Endothelial cell of umbilical vein (primary cell): ENCODE measurements around the gene DMAC2L. TPM values are rescaled to one million over a fixed set of nuclear protein-coding genes. Genes with fewer than 3 reads are reported as not detected.

Experiments
- BruUV-seq: library from RNA; stranded (reverse); fragments of 400-500 nt; replicated peaks from 2 replicates; lab custom pipeline; 2021; lab: Mats Ljungman, UMichigan
- CTCF ChIA-PET: fragments of 300-600, 350-600 bp; sonication (Branson Sonifier 250); formaldehyde crosslinking; loops from one replicate; lab custom pipeline; 2021; ENCODE audit warnings: antibody characterized with exemption, inconsistent platforms; lab: Charles Lee
- POLR2A ChIA-PET: fragments of 300-600, 350-600 bp; sonication (Branson Sonifier 250); formaldehyde crosslinking; loops from one replicate; lab custom pipeline; 2021; ENCODE audit warnings: antibody characterized with exemption, inconsistent platforms; lab: Charles Lee
- DNase-seq: peaks from one replicate; pipeline ENCODE4 v3.0.0-alpha.2; 2011; ENCODE audit warnings: low read depth, low spot score
- FAIRE-seq: peaks from 2 replicates; lab custom pipeline; 2011; peaks lifted over from hg19 to GRCh38; lab: Jason Lieb, UNC
- H2AFZ ChIP-seq: 2 replicates; pipeline ENCODE4 v1.6.0; 2012; ENCODE audit warnings: low read depth, low read length, control low read depth, inconsistent platforms
- H3K27ac ChIP-seq: 2 replicates; pipeline ENCODE4 v1.5.1; 2011; ENCODE audit warnings: low read depth, mild to moderate bottlenecking, control low read depth, low read length, moderate library complexity; ENCODE audit not compliant: insufficient read depth
- H3K27me3 ChIP-seq, 2 experiments: 2 replicates each; pipeline versions ENCODE4 v1.6.0 to v1.6.1; 2011; ENCODE audit warnings: low read length in 2 of 2, mixed read lengths in 1 of 2; ENCODE audit not compliant: control insufficient read depth in 2 of 2, insufficient read depth in 2 of 2
- H3K36me3 ChIP-seq, 2 experiments: 2 replicates in 1 of 2; 3 replicates in 1 of 2; pipeline ENCODE4 v1.5.1; 2011; ENCODE audit warnings: low read length in 2 of 2, mild to moderate bottlenecking in 1 of 2, moderate library complexity in 1 of 2; ENCODE audit not compliant: control insufficient read depth in 2 of 2, insufficient read depth in 2 of 2; ENCODE audit errors: extremely low read depth in 1 of 2
- H3K4me1 ChIP-seq: 3 replicates; pipeline ENCODE4 v1.5.1; 2011; ENCODE audit warnings: mild to moderate bottlenecking, low read length; ENCODE audit not compliant: control insufficient read depth, insufficient read depth; ENCODE audit errors: extremely low read depth
- H3K4me2 ChIP-seq: 2 replicates; pipeline ENCODE4 v1.6.1; 2011; ENCODE audit warnings: low read length, control low read depth, mixed read lengths; ENCODE audit not compliant: insufficient read depth
- H3K4me3 ChIP-seq, 3 experiments: fragments of 200-600 bp in 1 of 3; sonication (generic), shearing (Covaris generic) in 1 of 3; replicated peaks in 1 of 3; 2 replicates each; pipeline ENCODE4 v1.5.1; 2011 to 2016; ENCODE audit warnings: control low read depth in 3 of 3, low read length in 3 of 3, mild to moderate bottlenecking in 2 of 3, inconsistent platforms in 1 of 3, low read depth in 1 of 3, moderate library complexity in 1 of 3; ENCODE audit not compliant: insufficient read depth in 1 of 3
- H3K79me2 ChIP-seq: 2 replicates; pipeline ENCODE4 v1.6.0; 2012; ENCODE audit warnings: low read length, inconsistent platforms; ENCODE audit not compliant: control insufficient read depth, insufficient read depth
- H3K9ac ChIP-seq: replicated peaks from 2 replicates; pipeline ENCODE3; 2011; ENCODE audit warnings: low read length, control low read depth; ENCODE audit not compliant: insufficient read depth; ENCODE audit errors: extremely low read depth
- H3K9me1 ChIP-seq: replicated peaks from 3 replicates; pipeline ENCODE4 v1.6.0; 2011; ENCODE audit warnings: mild to moderate bottlenecking, low read length; ENCODE audit not compliant: control insufficient read depth, insufficient read depth; ENCODE audit errors: extremely low read depth
- H3K9me3 ChIP-seq: replicated peaks from 2 replicates; pipeline ENCODE4 v1.5.1; 2012; ENCODE audit warnings: low read length, inconsistent platforms; ENCODE audit not compliant: control insufficient read depth, insufficient read depth
- H4K20me1 ChIP-seq: replicated peaks from 2 replicates; pipeline ENCODE3; 2011; ENCODE audit warnings: mild to moderate bottlenecking, low read length; ENCODE audit not compliant: control insufficient read depth, insufficient read depth; ENCODE audit errors: extremely low read depth
- CTCF ChIP-seq, 2 donors: IDR thresholded peaks; 1 replicate in 1 of 2; 2 replicates in 1 of 2; pipeline ENCODE4 v1.5.1; 2011; ENCODE audit warnings: low read length in 2 of 2, mild to moderate bottlenecking in 2 of 2, moderate library complexity in 2 of 2, control low read depth in 1 of 2, inconsistent platforms in 1 of 2, low read depth in 1 of 2; ENCODE audit not compliant: insufficient read depth in 1 of 2; ENCODE audit errors: extremely low read depth in 1 of 2
- EZH2 ChIP-seq: IDR thresholded peaks from 2 replicates; pipeline ENCODE4 v1.6.1; 2012; ENCODE audit warnings: borderline replicate concordance, low read depth, mild to moderate bottlenecking, moderate library complexity, low read length, inconsistent platforms; ENCODE audit not compliant: severe bottlenecking
- FOS ChIP-seq: IDR thresholded peaks from 2 replicates; pipeline ENCODE4 v1.6.1; 2011; ENCODE audit warnings: mild to moderate bottlenecking, low read length, moderate library complexity, borderline replicate concordance; ENCODE audit not compliant: insufficient read depth
- GATA2 ChIP-seq: IDR thresholded peaks from 2 replicates; pipeline ENCODE4 v1.7.0; 2011; ENCODE audit warnings: low read depth, mild to moderate bottlenecking, moderate library complexity, mixed read lengths, low read length; ENCODE audit not compliant: insufficient read length, insufficient read depth
- JUN ChIP-seq: IDR thresholded peaks from 2 replicates; pipeline ENCODE4 v1.6.1; 2011; ENCODE audit warnings: borderline replicate concordance, low read depth; ENCODE audit not compliant: insufficient read length, insufficient read depth
- MAX ChIP-seq: IDR thresholded peaks from 2 replicates; pipeline ENCODE4 v1.6.1; 2011; ENCODE audit not compliant: insufficient read depth, insufficient read length
- MYC ChIP-seq: IDR thresholded peaks from one replicate; pipeline ENCODE4 v1.6.1; 2011; ENCODE audit warnings: mild to moderate bottlenecking, low read depth, low read length
- POLR2A ChIP-seq: IDR thresholded peaks from 2 replicates; pipeline ENCODE4 v1.6.1; 2012; ENCODE audit warnings: low read depth, mild to moderate bottlenecking, control low read depth, low read length
- POLR2AphosphoS5 ChIP-seq: IDR thresholded peaks from 2 replicates; pipeline ENCODE4 v1.6.1; 2012; ENCODE audit warnings: low read depth, mild to moderate bottlenecking, control low read depth, low read length, moderate library complexity; ENCODE audit not compliant: insufficient read depth
- dilution Hi-C: fragments of 300-500 bp; cut with MboI; formaldehyde crosslinking; loops from one replicate; pipeline ENCODE4 v1.15.0; 2019; ENCODE audit warnings: low sequenced_read_pairs; ENCODE audit not compliant: extremely low pct_ligation_motif_present
- intact Hi-C: fragments of 100-400 bp; cut with micrococcal nuclease; formaldehyde crosslinking; loops from one replicate; pipeline ENCODE4 v1.10.0; 2022
- polyA plus RNA-seq, 4 experiments: library from polyadenylated mRNA; depleted of rRNA in 3 of 4; stranded (reverse) in 3 of 4; unstranded in 1 of 4; fragments of >200 nt; gene quantifications; 2 replicates each; pipeline versions ENCODE4 v1.2.1 to v1.2.3, GENCODE V29; 2011 to 2012; ENCODE audit warnings: missing spikeins in 1 of 4
- total RNA-seq: library from RNA; stranded (reverse); gene quantifications from 2 replicates; pipeline ENCODE4 v1.2.3, GENCODE V29; 2021

Gene DMAC2L
- total and polyA plus RNA-seq, 2 donors (not counting 3 experiments of a cell fraction or from before 2014, with no cell fraction given) = 13.9 to 19.2 TPM

GRCh38 chr14:50339178-50339804 lies 27.2 kb downstream of the DMAC2L start:
- BruUV-seq = no TSS peak
- no peaks in the 10 kb centered on the region for H4K20me1 ChIP-seq
- intact Hi-C loops (no loop called here), dilution Hi-C loops (no loop called here)
- no peak overlapping the region for H3K27ac ChIP-seq
- no peak overlapping the region for H3K9ac ChIP-seq
- TF ChIP-seq EZH2 (no peak), MYC (no peak), POLR2A (no peak), FOS (no peak), POLR2AphosphoS5 (no peak), CTCF (IDR thresholded peaks at IDR 0.05; ENCODE audit: extremely low read depth in 1 of 2, insufficient read depth in 1 of 2, low read depth in 1 of 2, low read length in 2 of 2) (no peak), MAX (no peak), JUN (no peak), GATA2 (no peak)
- no peaks in the 10 kb centered on the region for H3K27me3 ChIP-seq
- no peaks in the 10 kb centered on the region for H3K79me2 ChIP-seq
- peaks cover 28% of the 10 kb centered on the region for H3K4me1 ChIP-seq
- no peak overlapping the region for H3K4me3 ChIP-seq
- no peaks in the 10 kb centered on the region for H3K36me3 ChIP-seq
- no peaks in the 10 kb centered on the region for H3K9me3 ChIP-seq
- no peak for DNase-seq
- ChIA-PET POLR2A (no interaction called here), CTCF (interaction anchor here (1.1 kb wide), 1 partner anchor 13 kb away, joined by 3 read pairs; no protein-coding TSS in a partner anchor)
- H3K4me2 ChIP-seq = no peak overlapping the region
- H3K9me1 ChIP-seq = no peaks in the 10 kb centered on the region
- H2AFZ ChIP-seq = no peak overlapping the region
- FAIRE-seq = no peak
